ENCODE results near the gene ABCC1. TPM values are rescaled to one million over a fixed set of nuclear protein-coding genes. Genes with fewer than 3 reads are reported as not detected.

The ABCC1 gene
- total RNA-seq, 1 experiment from 2014 or later: 11.5 TPM

GRCh38 chr16:16045296-16045695 lies 95.9 kb downstream of the ABCC1 start:
- DNase-seq (ENCODE audit: low read depth): no peak

GRCh38 chr16:16045879-16046278 lies 96.5 kb downstream of the ABCC1 start:
- DNase-seq (ENCODE audit: low read depth): no peak

- no peak for DNase-seq (ENCODE audit: low read depth)
Measured at GRCh38 chr16:16047761-16048160, 98.3 kb downstream of the ABCC1 start.

- no peak for DNase-seq (ENCODE audit: low read depth)
Measured at GRCh38 chr16:16048904-16049582, 99.6 kb downstream of the ABCC1 start.

GRCh38 chr16:16050106-16050505 lies 100.7 kb downstream of the ABCC1 start:
- DNase-seq (ENCODE audit: low read depth): no peak

- no peak for DNase-seq (ENCODE audit: low read depth)
Measured at GRCh38 chr16:16051132-16051531, 101.7 kb downstream of the ABCC1 start.

GRCh38 chr16:16052916-16053315 lies 103.5 kb downstream of the ABCC1 start:
- DNase-seq (ENCODE audit: low read depth): no peak

- DNase-seq (ENCODE audit: low read depth): no peak
Measured at GRCh38 chr16:16057102-16057501, 107.7 kb downstream of the ABCC1 start.

- no peak for DNase-seq (ENCODE audit: low read depth)
Measured at GRCh38 chr16:16059160-16059559, 109.7 kb downstream of the ABCC1 start.

GRCh38 chr16:16059895-16060590 lies 110.6 kb downstream of the ABCC1 start:
- no peak for DNase-seq (ENCODE audit: low read depth)

- DNase-seq (ENCODE audit: low read depth): no peak
Measured at GRCh38 chr16:16062023-16062937, 112.9 kb downstream of the ABCC1 start.

- DNase-seq (ENCODE audit: low read depth): no peak
Measured at GRCh38 chr16:16063683-16064082, 114.3 kb downstream of the ABCC1 start.

GRCh38 chr16:16064874-16065384 lies 115.5 kb downstream of the ABCC1 start:
- no peak for DNase-seq (ENCODE audit: low read depth)

GRCh38 chr16:16067127-16067526 lies 117.7 kb downstream of the ABCC1 start:
- peak; percentile 13 for DNase-seq (ENCODE audit: low read depth)

- peak; percentile 63 for DNase-seq (ENCODE audit: low read depth)
Measured at GRCh38 chr16:16071631-16072244, 122.3 kb downstream of the ABCC1 start.

- DNase-seq (ENCODE audit: low read depth): no peak
Measured at GRCh38 chr16:16073001-16073545, 123.7 kb downstream of the ABCC1 start.

- peak; percentile 78 for DNase-seq (ENCODE audit: low read depth)
Measured at GRCh38 chr16:16073891-16074881, 124.8 kb downstream of the ABCC1 start.

- no peak for DNase-seq (ENCODE audit: low read depth)
Measured at GRCh38 chr16:16075488-16076422, 126.3 kb downstream of the ABCC1 start.

GRCh38 chr16:16076423-16076813 lies 127.0 kb downstream of the ABCC1 start:
- no peak for DNase-seq (ENCODE audit: low read depth)

Measured in LHCN-M2 (cell line).